ENCODE results near the gene MCM9.
"Not testable (repeated sequence)": the region's sequence is repeated elsewhere in the genome, so short reads cannot be mapped to it uniquely, and the experiment has no call there.

MCM9 gene

GRCh38 chr6:118893064-118893806, 41.7 kb downstream of the MCM9 start:
- DNase-seq: peak; percentile 55

GRCh38 chr6:118892355-118892991, 42.5 kb downstream of the MCM9 start:
- DNase-seq: no peak

- peak; percentile 15 for DNase-seq
These were observed 43.8 kb downstream of the MCM9 start for GRCh38 chr6:118890997-118891790.

- DNase-seq: no peak
These were observed 45.8 kb downstream of the MCM9 start for GRCh38 chr6:118889163-118889562.

GRCh38 chr6:118886641-118887040, 48.3 kb downstream of the MCM9 start:
- DNase-seq: no peak

GRCh38 chr6:118882314-118882905, 52.5 kb downstream of the MCM9 start:
- no peak for DNase-seq

GRCh38 chr6:118881440-118882313, 53.3 kb downstream of the MCM9 start:
- DNase-seq: no peak

- no peak for DNase-seq
These were observed 57.2 kb downstream of the MCM9 start for GRCh38 chr6:118877806-118878205.

- no peak for DNase-seq
These were observed 58.1 kb downstream of the MCM9 start for GRCh38 chr6:118876814-118877213.

- no peak for DNase-seq
These were observed 58.8 kb downstream of the MCM9 start for GRCh38 chr6:118876198-118876597.

GRCh38 chr6:118875672-118876071, 59.3 kb downstream of the MCM9 start:
- DNase-seq: no peak

- no peak for DNase-seq
These were observed 61.7 kb downstream of the MCM9 start for GRCh38 chr6:118873239-118873638.

GRCh38 chr6:118872726-118873125, 62.2 kb downstream of the MCM9 start:
- DNase-seq: no peak

- no peak for DNase-seq
These were observed 62.6 kb downstream of the MCM9 start for GRCh38 chr6:118872318-118872717.

- no peak for DNase-seq
These were observed 63.6 kb downstream of the MCM9 start for GRCh38 chr6:118871331-118871730.

- DNase-seq: no peak
These were observed 64.9 kb downstream of the MCM9 start for GRCh38 chr6:118869894-118870589.

GRCh38 chr6:118869350-118869749, 65.6 kb downstream of the MCM9 start:
- DNase-seq: no peak

- not testable (repeated sequence) for DNase-seq
These were observed 66.1 kb downstream of the MCM9 start for GRCh38 chr6:118868901-118869300.

GRCh38 chr6:118867181-118867580, 67.8 kb downstream of the MCM9 start:
- DNase-seq: no peak

GRCh38 chr6:118865100-118865391, 69.9 kb downstream of the MCM9 start:
- no peak for DNase-seq

- DNase-seq: no peak
These were observed 70.4 kb downstream of the MCM9 start for GRCh38 chr6:118864341-118865099.
